ENCODE data around the gene FJX1.

FJX1 gene

GRCh38 chr11:35617687-35618496, at the start of gene FJX1:
FJX1 (plus strand) TSS chr11:35618460; CDS start chr11:35618637, 177 bp downstream.
- DNase-seq = no peak

GRCh38 chr11:35571696-35572095, 46.6 kb upstream of the FJX1 start:
- DNase-seq = no peak

GRCh38 chr11:35579557-35580396, 38.5 kb upstream of the FJX1 start:
- no peak for DNase-seq

GRCh38 chr11:35580397-35580781, 37.9 kb upstream of the FJX1 start:
- no peak for DNase-seq

GRCh38 chr11:35582033-35582432, 36.2 kb upstream of the FJX1 start:
- no peak for DNase-seq

- no peak for DNase-seq
These were observed 35.1 kb upstream of the FJX1 start for GRCh38 chr11:35583126-35583525.

GRCh38 chr11:35583843-35584242, 34.4 kb upstream of the FJX1 start:
- DNase-seq = no peak

GRCh38 chr11:35584321-35584720, 33.9 kb upstream of the FJX1 start:
- DNase-seq = no peak

GRCh38 chr11:35585416-35585815, 32.8 kb upstream of the FJX1 start:
- DNase-seq = no peak

GRCh38 chr11:35586222-35586621, 32.0 kb upstream of the FJX1 start:
- DNase-seq = no peak

GRCh38 chr11:35587972-35588371, 30.3 kb upstream of the FJX1 start:
- no peak for DNase-seq

GRCh38 chr11:35588627-35589026, 29.6 kb upstream of the FJX1 start:
- no peak for DNase-seq

GRCh38 chr11:35589281-35589680, 29.0 kb upstream of the FJX1 start:
- DNase-seq = no peak

GRCh38 chr11:35590412-35590811, 27.8 kb upstream of the FJX1 start:
- DNase-seq = no peak

GRCh38 chr11:35593143-35593542, 25.1 kb upstream of the FJX1 start:
- no peak for DNase-seq

- DNase-seq = no peak
These were observed 23.6 kb upstream of the FJX1 start for GRCh38 chr11:35594680-35595079.

- no peak for DNase-seq
These were observed 19.8 kb upstream of the FJX1 start for GRCh38 chr11:35598254-35599125.

- DNase-seq = no peak
These were observed 17.9 kb upstream of the FJX1 start for GRCh38 chr11:35600331-35600838.

GRCh38 chr11:35602160-35602793, 16.0 kb upstream of the FJX1 start:
- no peak for DNase-seq

GRCh38 chr11:35602979-35603378, 15.3 kb upstream of the FJX1 start:
- no peak for DNase-seq

GRCh38 chr11:35605706-35606105, 12.6 kb upstream of the FJX1 start:
- no peak for DNase-seq

GRCh38 chr11:35606206-35606605, 12.1 kb upstream of the FJX1 start:
- no peak for DNase-seq

Measured in DMS79 (cell line).